Sigmoid colon (tissue), 4 donors: Measurements from ENCODE around the gene NEB.

ENCODE experiments used
- EP300 ChIP-seq, 4 donors: sonication (generic); formaldehyde crosslinking; IDR thresholded peaks; one replicate each; pipeline ENCODE4 v1.6.1; 2017; ENCODE audit warnings: antibody characterized with exemption in 4 of 4
- POLR2A ChIP-seq, 2 donors: fragments of 450-650 bp; IDR thresholded peaks; one replicate each; pipeline ENCODE4 v1.6.1; 2016; ENCODE audit warnings: antibody characterized with exemption in 2 of 2, mild to moderate bottlenecking in 2 of 2, moderate library complexity in 2 of 2
- TF ChIP-seq, protein P1 (sequence below), 4 experiments: fragments of 450-650 bp in 3 of 4; fragments of 200-600 bp in 1 of 4; IDR thresholded peaks; one replicate each; pipeline ENCODE4 v1.5.1; 2016 to 2019; ENCODE audit warnings: antibody characterized with exemption in 4 of 4, mild to moderate bottlenecking in 3 of 4, moderate library complexity in 2 of 4

DNA sequence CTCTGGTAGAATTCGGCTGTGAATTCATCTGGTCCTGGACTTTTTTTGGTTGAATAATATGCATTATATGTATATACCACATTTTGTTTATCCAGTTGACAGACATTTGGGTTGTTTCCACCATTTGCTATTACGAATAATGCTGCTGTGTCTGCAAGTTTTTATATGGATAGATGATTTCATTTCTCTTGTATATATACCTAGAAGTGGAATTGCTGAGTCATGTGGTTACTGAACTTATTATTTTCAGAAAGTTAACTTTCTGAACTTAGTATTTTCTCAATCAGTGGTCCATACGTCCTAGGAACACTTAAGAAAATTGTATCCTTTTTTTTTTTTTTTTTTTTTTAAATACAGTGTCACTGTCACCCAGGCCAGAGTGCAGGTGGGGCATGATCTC is 261.3 kb downstream of the NEB start:
- TF ChIP-seq POLR2A (IDR thresholded peaks at IDR 0.05) (no peak), EP300 (IDR thresholded peaks at IDR 0.05) (no peak)
- TF ChIP-seq, protein P1, sequence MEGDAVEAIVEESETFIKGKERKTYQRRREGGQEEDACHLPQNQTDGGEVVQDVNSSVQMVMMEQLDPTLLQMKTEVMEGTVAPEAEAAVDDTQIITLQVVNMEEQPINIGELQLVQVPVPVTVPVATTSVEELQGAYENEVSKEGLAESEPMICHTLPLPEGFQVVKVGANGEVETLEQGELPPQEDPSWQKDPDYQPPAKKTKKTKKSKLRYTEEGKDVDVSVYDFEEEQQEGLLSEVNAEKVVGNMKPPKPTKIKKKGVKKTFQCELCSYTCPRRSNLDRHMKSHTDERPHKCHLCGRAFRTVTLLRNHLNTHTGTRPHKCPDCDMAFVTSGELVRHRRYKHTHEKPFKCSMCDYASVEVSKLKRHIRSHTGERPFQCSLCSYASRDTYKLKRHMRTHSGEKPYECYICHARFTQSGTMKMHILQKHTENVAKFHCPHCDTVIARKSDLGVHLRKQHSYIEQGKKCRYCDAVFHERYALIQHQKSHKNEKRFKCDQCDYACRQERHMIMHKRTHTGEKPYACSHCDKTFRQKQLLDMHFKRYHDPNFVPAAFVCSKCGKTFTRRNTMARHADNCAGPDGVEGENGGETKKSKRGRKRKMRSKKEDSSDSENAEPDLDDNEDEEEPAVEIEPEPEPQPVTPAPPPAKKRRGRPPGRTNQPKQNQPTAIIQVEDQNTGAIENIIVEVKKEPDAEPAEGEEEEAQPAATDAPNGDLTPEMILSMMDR (IDR thresholded peaks at IDR 0.05) = no peak
